ENCODE results near the gene C17orf75. TPM values are rescaled to one million over a fixed set of nuclear protein-coding genes. Genes with fewer than 3 reads are reported as not detected.

C17orf75 gene
- total RNA-seq, 1 experiment from 2014 or later, result 22.5 TPM

DNA sequence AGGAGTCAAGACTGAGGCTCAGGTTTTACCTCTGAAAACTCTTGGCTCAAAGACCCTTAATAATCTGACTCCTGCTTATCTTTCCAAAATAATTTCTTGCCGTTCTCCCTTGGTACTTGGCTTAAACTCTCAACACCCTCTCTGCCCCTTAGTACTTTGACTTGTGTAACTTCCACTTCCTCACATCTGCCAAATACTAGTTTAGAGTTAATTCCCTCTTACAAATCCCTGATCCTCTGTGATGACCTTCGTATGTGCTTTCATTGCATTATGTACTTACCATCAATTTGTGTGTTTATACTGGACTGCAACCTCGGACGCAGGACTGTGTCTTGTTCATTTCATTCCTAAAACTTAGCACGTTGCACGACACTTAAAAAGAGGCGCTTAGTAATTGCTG is 43.1 kb upstream of the C17orf75 start:
- Histone ChIP-seq H3K36me3 (ENCODE audit: control insufficient read depth in 1 of 2, insufficient read depth in 2 of 2, low read length in 2 of 2) (peaks cover 12 to 13% of the 10 kb centered on the region in 2 experiments), H3K27me3 (ENCODE audit: insufficient read depth, low read length) (no peaks in the 10 kb centered on the region), H3K4me2 (ENCODE audit: low read length) (no peak overlapping the region), H3K9me2 (ENCODE audit: insufficient read depth) (no peaks in the 10 kb centered on the region), H3K79me2 (ENCODE audit: insufficient read depth, low read length) (peaks cover 4% of the 10 kb centered on the region; the same call in 1 of the 2 replicates), H3K9me3 (ENCODE audit: control insufficient read depth in 1 of 2, insufficient read depth in 1 of 2, low read depth in 1 of 2, low read length in 2 of 2) (no peaks in the 10 kb centered on the region), H3K9ac (ENCODE audit: low read length) (no peak overlapping the region), H3K4me1 (ENCODE audit: control insufficient read depth in 1 of 2, insufficient read depth in 2 of 2, low read length in 2 of 2) (no peaks in the 10 kb centered on the region), H4K20me1 (ENCODE audit: insufficient read depth) (peaks cover 4% of the 10 kb centered on the region; the same call in 1 of the 2 replicates), H2AFZ (ENCODE audit: low read depth, low read length, poor library complexity, severe bottlenecking) (no peak overlapping the region), H3K4me3 (replicated peaks in 1 of 2; ENCODE audit: low read depth in 1 of 2, low read length in 2 of 2) (no peak overlapping the region), H3K27ac (ENCODE audit: low read depth, low read length) (no peak overlapping the region)
- no peak for TF ChIP-seq CEBPB (IDR thresholded peaks at IDR 0.05; ENCODE audit: low read depth)
- TF ChIP-seq POLR2AphosphoS5 (IDR thresholded peaks at IDR 0.05; ENCODE audit: low read depth, low read length), result no peak
- no peak for TF ChIP-seq CBX3 (IDR thresholded peaks at IDR 0.05; ENCODE audit: low read depth)
- TF ChIP-seq YY1 (IDR thresholded peaks at IDR 0.05; ENCODE audit: extremely low read depth, insufficient replicate concordance, low read depth, low read length), result no peak
- TF ChIP-seq FOSL1 (IDR thresholded peaks at IDR 0.05; ENCODE audit: low read depth), result no peak
- no peak for TF ChIP-seq POLR2A (IDR thresholded peaks at IDR 0.05; ENCODE audit: borderline replicate concordance, extremely low read depth, insufficient read depth, insufficient read length)
- TF ChIP-seq ELF1 (IDR thresholded peaks at IDR 0.05; ENCODE audit: borderline replicate concordance, low read depth), result no peak
- TF ChIP-seq, protein P1, sequence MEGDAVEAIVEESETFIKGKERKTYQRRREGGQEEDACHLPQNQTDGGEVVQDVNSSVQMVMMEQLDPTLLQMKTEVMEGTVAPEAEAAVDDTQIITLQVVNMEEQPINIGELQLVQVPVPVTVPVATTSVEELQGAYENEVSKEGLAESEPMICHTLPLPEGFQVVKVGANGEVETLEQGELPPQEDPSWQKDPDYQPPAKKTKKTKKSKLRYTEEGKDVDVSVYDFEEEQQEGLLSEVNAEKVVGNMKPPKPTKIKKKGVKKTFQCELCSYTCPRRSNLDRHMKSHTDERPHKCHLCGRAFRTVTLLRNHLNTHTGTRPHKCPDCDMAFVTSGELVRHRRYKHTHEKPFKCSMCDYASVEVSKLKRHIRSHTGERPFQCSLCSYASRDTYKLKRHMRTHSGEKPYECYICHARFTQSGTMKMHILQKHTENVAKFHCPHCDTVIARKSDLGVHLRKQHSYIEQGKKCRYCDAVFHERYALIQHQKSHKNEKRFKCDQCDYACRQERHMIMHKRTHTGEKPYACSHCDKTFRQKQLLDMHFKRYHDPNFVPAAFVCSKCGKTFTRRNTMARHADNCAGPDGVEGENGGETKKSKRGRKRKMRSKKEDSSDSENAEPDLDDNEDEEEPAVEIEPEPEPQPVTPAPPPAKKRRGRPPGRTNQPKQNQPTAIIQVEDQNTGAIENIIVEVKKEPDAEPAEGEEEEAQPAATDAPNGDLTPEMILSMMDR (IDR thresholded peaks at IDR 0.05 in 2 of 3, conservative IDR thresholded peaks at IDR 0.05 in 1 of 3; ENCODE audit: borderline replicate concordance in 1 of 3, insufficient read depth in 1 of 3, low read depth in 2 of 3, low read length in 2 of 3), result no peak
- no peak for TF ChIP-seq RAD21 (IDR thresholded peaks at IDR 0.05; ENCODE audit: low read depth)
- no peak for TF ChIP-seq ZFX (IDR thresholded peaks at IDR 0.05)
- TF ChIP-seq SIN3A (IDR thresholded peaks at IDR 0.05; ENCODE audit: low read depth), result no peak
- no peak for TF ChIP-seq SRF (IDR thresholded peaks at IDR 0.05; ENCODE audit: low read depth)
- no peak for TF ChIP-seq JUND (IDR thresholded peaks at IDR 0.05)
- no peak for TF ChIP-seq EGR1 (IDR thresholded peaks at IDR 0.05; ENCODE audit: low read depth)
- TF ChIP-seq TCF7L2 (IDR thresholded peaks at IDR 0.05; ENCODE audit: borderline replicate concordance, extremely low read depth, insufficient read depth, insufficient read length), result no peak
- TF ChIP-seq, protein P2, sequence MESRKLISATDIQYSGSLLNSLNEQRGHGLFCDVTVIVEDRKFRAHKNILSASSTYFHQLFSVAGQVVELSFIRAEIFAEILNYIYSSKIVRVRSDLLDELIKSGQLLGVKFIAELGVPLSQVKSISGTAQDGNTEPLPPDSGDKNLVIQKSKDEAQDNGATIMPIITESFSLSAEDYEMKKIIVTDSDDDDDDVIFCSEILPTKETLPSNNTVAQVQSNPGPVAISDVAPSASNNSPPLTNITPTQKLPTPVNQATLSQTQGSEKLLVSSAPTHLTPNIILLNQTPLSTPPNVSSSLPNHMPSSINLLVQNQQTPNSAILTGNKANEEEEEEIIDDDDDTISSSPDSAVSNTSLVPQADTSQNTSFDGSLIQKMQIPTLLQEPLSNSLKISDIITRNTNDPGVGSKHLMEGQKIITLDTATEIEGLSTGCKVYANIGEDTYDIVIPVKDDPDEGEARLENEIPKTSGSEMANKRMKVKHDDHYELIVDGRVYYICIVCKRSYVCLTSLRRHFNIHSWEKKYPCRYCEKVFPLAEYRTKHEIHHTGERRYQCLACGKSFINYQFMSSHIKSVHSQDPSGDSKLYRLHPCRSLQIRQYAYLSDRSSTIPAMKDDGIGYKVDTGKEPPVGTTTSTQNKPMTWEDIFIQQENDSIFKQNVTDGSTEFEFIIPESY (IDR thresholded peaks at IDR 0.05; ENCODE audit: extremely low read depth, insufficient replicate concordance, low read length), result no peak
- TF ChIP-seq, protein P3, sequence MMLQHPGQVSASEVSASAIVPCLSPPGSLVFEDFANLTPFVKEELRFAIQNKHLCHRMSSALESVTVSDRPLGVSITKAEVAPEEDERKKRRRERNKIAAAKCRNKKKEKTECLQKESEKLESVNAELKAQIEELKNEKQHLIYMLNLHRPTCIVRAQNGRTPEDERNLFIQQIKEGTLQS (IDR thresholded peaks at IDR 0.05), result no peak
- no peak for TF ChIP-seq ZNF274 (IDR thresholded peaks at IDR 0.05; ENCODE audit: low read depth, low read length)
- TF ChIP-seq, protein P4, sequence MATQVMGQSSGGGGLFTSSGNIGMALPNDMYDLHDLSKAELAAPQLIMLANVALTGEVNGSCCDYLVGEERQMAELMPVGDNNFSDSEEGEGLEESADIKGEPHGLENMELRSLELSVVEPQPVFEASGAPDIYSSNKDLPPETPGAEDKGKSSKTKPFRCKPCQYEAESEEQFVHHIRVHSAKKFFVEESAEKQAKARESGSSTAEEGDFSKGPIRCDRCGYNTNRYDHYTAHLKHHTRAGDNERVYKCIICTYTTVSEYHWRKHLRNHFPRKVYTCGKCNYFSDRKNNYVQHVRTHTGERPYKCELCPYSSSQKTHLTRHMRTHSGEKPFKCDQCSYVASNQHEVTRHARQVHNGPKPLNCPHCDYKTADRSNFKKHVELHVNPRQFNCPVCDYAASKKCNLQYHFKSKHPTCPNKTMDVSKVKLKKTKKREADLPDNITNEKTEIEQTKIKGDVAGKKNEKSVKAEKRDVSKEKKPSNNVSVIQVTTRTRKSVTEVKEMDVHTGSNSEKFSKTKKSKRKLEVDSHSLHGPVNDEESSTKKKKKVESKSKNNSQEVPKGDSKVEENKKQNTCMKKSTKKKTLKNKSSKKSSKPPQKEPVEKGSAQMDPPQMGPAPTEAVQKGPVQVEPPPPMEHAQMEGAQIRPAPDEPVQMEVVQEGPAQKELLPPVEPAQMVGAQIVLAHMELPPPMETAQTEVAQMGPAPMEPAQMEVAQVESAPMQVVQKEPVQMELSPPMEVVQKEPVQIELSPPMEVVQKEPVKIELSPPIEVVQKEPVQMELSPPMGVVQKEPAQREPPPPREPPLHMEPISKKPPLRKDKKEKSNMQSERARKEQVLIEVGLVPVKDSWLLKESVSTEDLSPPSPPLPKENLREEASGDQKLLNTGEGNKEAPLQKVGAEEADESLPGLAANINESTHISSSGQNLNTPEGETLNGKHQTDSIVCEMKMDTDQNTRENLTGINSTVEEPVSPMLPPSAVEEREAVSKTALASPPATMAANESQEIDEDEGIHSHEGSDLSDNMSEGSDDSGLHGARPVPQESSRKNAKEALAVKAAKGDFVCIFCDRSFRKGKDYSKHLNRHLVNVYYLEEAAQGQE (IDR thresholded peaks at IDR 0.05; ENCODE audit: low read depth), result no peak
- TF ChIP-seq EZH2 (IDR thresholded peaks at IDR 0.05), result no peak
- no TSS peak for BruUV-seq (replicated peaks)
- no peak for ATAC-seq
- RAD21 ChIA-PET (ENCODE audit: low non-redundant PET in 1 of 2, low total read pairs in 2 of 2, uncharacterized antibody in 2 of 2, unreplicated experiment in 2 of 2), result no interaction called here
- DNase-seq (ENCODE audit: low read depth, low spot score), result no peak
- POLR2A ChIA-PET, result no interaction called here
- CTCF ChIA-PET, result no interaction called here
- intact Hi-C loops (cut with micrococcal nuclease), result no loop called here

Measured in HCT116 (cell line).